IMR-90 (cell line): ENCODE results near the gene NAT14. TPM values are rescaled to one million over a fixed set of nuclear protein-coding genes. Genes with fewer than 3 reads are reported as not detected.

Source experiments
- ATAC-seq: fragments of 200-7000 bp; cut with Tn5 transposase; 2 replicates; pipeline ENCODE4 v1.9.1; 2020; ENCODE audit warnings: low read depth, mild to moderate bottlenecking, moderate library complexity
- BruUV-seq: library from RNA; stranded (reverse); fragments of 400-500 nt; replicated peaks from 2 replicates; lab custom pipeline; 2021; lab: Mats Ljungman, UMichigan
- CTCF ChIA-PET: fragments of 300-600 bp; formaldehyde crosslinking; extraction: SDS; loops from one replicate; lab custom pipeline; 2021; ENCODE audit warnings: antibody characterized with exemption; lab: Yijun Ruan, JAX
- POLR2A ChIA-PET: fragments of 300-600 bp; sonication (Branson Sonifier 250); formaldehyde crosslinking; loops from one replicate; lab custom pipeline; 2022; ENCODE audit warnings: antibody characterized with exemption; ENCODE audit not compliant: unreplicated experiment; lab: Charles Lee
- DNase-seq: peaks from one replicate; pipeline ENCODE4 v3.0.0; 2013
- H2AFZ ChIP-seq: replicated peaks from 2 replicates; pipeline ENCODE3; 2013; ENCODE audit warnings: low read length, mild to moderate bottlenecking; ENCODE audit not compliant: poor library complexity
- H2AK5ac ChIP-seq: 2 replicates; pipeline ENCODE4 v1.6.1; 2013; ENCODE audit warnings: low read depth, low read length, inconsistent platforms
- H2AK9ac ChIP-seq: replicated peaks from 2 replicates; pipeline ENCODE3; 2013; ENCODE audit warnings: mild to moderate bottlenecking, low read depth, low read length, moderate library complexity; ENCODE audit not compliant: poor library complexity
- H2BK120ac ChIP-seq: 2 replicates; pipeline ENCODE4 v1.6.1; 2013; ENCODE audit warnings: low read depth, low read length, inconsistent platforms
- H2BK15ac ChIP-seq: 3 replicates; pipeline ENCODE4 v1.6.1; 2013; ENCODE audit warnings: low read depth, low read length, inconsistent platforms
- H2BK20ac ChIP-seq: 2 replicates; pipeline ENCODE4 v1.6.1; 2013; ENCODE audit warnings: low read depth, mild to moderate bottlenecking, inconsistent platforms, low read length, moderate library complexity
- H2BK5ac ChIP-seq: 2 replicates; pipeline ENCODE4 v1.6.1; 2013; ENCODE audit warnings: mild to moderate bottlenecking, low read depth, low read length, inconsistent platforms; ENCODE audit not compliant: poor library complexity, severe bottlenecking
- H3K14ac ChIP-seq: replicated peaks from 2 replicates; pipeline ENCODE4 v1.6.1; 2013; ENCODE audit warnings: low read depth, low read length, inconsistent platforms
- H3K18ac ChIP-seq: 2 replicates; pipeline ENCODE4 v1.6.1; 2013; ENCODE audit warnings: low read depth, low read length, control low read depth
- H3K23ac ChIP-seq: 2 replicates; pipeline ENCODE4 v1.6.1; 2013; ENCODE audit warnings: low read depth, low read length, inconsistent platforms
- H3K27ac ChIP-seq: 2 replicates; pipeline ENCODE4 v1.5.1; 2013; ENCODE audit warnings: mild to moderate bottlenecking, control low read depth, low read length; ENCODE audit not compliant: insufficient read depth
- H3K27me3 ChIP-seq: 2 replicates; pipeline ENCODE4 v1.6.1; 2013; ENCODE audit warnings: low read length; ENCODE audit not compliant: control insufficient read depth, insufficient read depth
- H3K36me3 ChIP-seq: 2 replicates; pipeline ENCODE4 v1.6.1; 2013; ENCODE audit warnings: low read length, mixed read lengths; ENCODE audit not compliant: control insufficient read depth, insufficient read depth
- H3K4ac ChIP-seq: 2 replicates; pipeline ENCODE4 v1.6.1; 2013; ENCODE audit warnings: low read depth, low read length, inconsistent platforms
- H3K4me1 ChIP-seq: 2 replicates; pipeline ENCODE4 v1.6.1; 2013; ENCODE audit warnings: low read length, mixed read lengths; ENCODE audit not compliant: control insufficient read depth, insufficient read depth
- H3K4me2 ChIP-seq: 2 replicates; pipeline ENCODE4 v1.6.1; 2013; ENCODE audit warnings: low read depth, mild to moderate bottlenecking, control low read depth, low read length, moderate library complexity
- H3K4me3 ChIP-seq: 2 replicates; pipeline ENCODE4 v1.5.1; 2013; ENCODE audit warnings: low read depth, mild to moderate bottlenecking, control low read depth, low read length, moderate library complexity; ENCODE audit not compliant: insufficient read depth
- H3K56ac ChIP-seq: 2 replicates; pipeline ENCODE4 v1.6.1; 2013; ENCODE audit warnings: low read length, inconsistent platforms; ENCODE audit not compliant: insufficient read depth; ENCODE audit errors: extremely low read depth
- H3K79me1 ChIP-seq, 2 experiments: 2 replicates each; pipeline ENCODE4 v1.6.1; 2013; ENCODE audit warnings: low read length in 2 of 2, inconsistent platforms in 1 of 2, low read depth in 1 of 2
- H3K9ac ChIP-seq: 2 replicates; pipeline ENCODE4 v1.6.1; 2013; ENCODE audit warnings: low read depth, low read length, control low read depth
- H3K9me1 ChIP-seq: 2 replicates; pipeline ENCODE4 v1.6.1; 2013; ENCODE audit warnings: low read length, inconsistent platforms; ENCODE audit not compliant: insufficient read depth
- H3K9me3 ChIP-seq: 2 replicates; pipeline ENCODE4 v1.6.1; 2013; ENCODE audit warnings: low read length; ENCODE audit not compliant: control insufficient read depth, insufficient read depth
- H4K20me1 ChIP-seq: 2 replicates; pipeline ENCODE4 v1.6.1; 2013; ENCODE audit warnings: low read length, inconsistent platforms; ENCODE audit not compliant: insufficient read depth
- H4K5ac ChIP-seq: 2 replicates; pipeline ENCODE4 v1.6.1; 2013; ENCODE audit warnings: mild to moderate bottlenecking, low read depth, low read length, control low read depth
- H4K8ac ChIP-seq, 2 experiments: 2 replicates each; pipeline ENCODE4 v1.6.1; 2013; ENCODE audit warnings: low read depth in 2 of 2, low read length in 2 of 2, control low read depth in 1 of 2, inconsistent platforms in 1 of 2
- H4K91ac ChIP-seq: 2 replicates; pipeline ENCODE4 v1.6.1; 2013; ENCODE audit warnings: low read depth, low read length, inconsistent platforms; ENCODE audit not compliant: insufficient read depth
- CEBPB ChIP-seq: IDR thresholded peaks from 2 replicates; pipeline ENCODE4 v1.6.1; 2012; ENCODE audit warnings: low read depth, low read length, improper control_type of control experiment
- CTCF ChIP-seq: conservative IDR thresholded peaks from 2 replicates; pipeline ENCODE4 v1.5.1; 2012; ENCODE audit warnings: mild to moderate bottlenecking, low read depth, low read length, improper control_type of control experiment
- RAD21 ChIP-seq: IDR thresholded peaks from 2 replicates; pipeline ENCODE4 v1.6.1; 2012; ENCODE audit warnings: low read length, improper control_type of control experiment
- SMC3 ChIP-seq: fragments of 150-350 bp; IDR thresholded peaks from 2 replicates; pipeline ENCODE4 v1.6.1; 2016; ENCODE audit warnings: low read depth, mild to moderate bottlenecking, antibody characterized with exemption, low read length, moderate library complexity
- WGBS, 2 experiments: methylation state at CpG; one replicate each; pipeline versions ENCODE4 v1.1.5 to v1.1.7; 2013; ENCODE audit warnings: missing lambda C conversion rate in 2 of 2; ENCODE audit not compliant: insufficient read length in 1 of 2; ENCODE audit errors: extremely low coverage in 2 of 2; 5-methylcytosine and 5-hydroxymethylcytosine counted together
- dilution Hi-C: fragments of 300-500 bp; cut with HindIII; formaldehyde crosslinking; loops from one replicate; pipeline ENCODE4 v1.14.3; 2018; ENCODE audit warnings: low sequenced_read_pairs; ENCODE audit not compliant: unreplicated experiment
- in situ Hi-C: fragments of 300-500 bp; cut with MboI; formaldehyde crosslinking; loops from 3 replicates; pipeline ENCODE4 v1.14.3; 2019; ENCODE audit warnings: low sequenced_read_pairs, inconsistent platforms, mixed read lengths
- intact Hi-C: fragments of 100-400 bp; cut with micrococcal nuclease; formaldehyde crosslinking; loops from 2 replicates; pipeline ENCODE4 v1.10.0; 2022
- polyA plus RNA-seq, 3 experiments: library from polyadenylated mRNA; depleted of rRNA; stranded (reverse); fragments of >200 nt; gene quantifications; 2 replicates each; pipeline ENCODE4 v1.2.3, GENCODE V29; 2012; ENCODE audit warnings: low replicate concordance in 1 of 3
- total RNA-seq: library from RNA; depleted of rRNA; stranded (reverse); fragments of >200 nt; gene quantifications from 2 replicates; pipeline ENCODE4 v1.2.3, GENCODE V29; 2012

NAT14 gene
- total and polyA plus RNA-seq, 2 of the 4 experiments (the other 2 are of a cell fraction) = 4.3 to 41.2 TPM

DNA sequence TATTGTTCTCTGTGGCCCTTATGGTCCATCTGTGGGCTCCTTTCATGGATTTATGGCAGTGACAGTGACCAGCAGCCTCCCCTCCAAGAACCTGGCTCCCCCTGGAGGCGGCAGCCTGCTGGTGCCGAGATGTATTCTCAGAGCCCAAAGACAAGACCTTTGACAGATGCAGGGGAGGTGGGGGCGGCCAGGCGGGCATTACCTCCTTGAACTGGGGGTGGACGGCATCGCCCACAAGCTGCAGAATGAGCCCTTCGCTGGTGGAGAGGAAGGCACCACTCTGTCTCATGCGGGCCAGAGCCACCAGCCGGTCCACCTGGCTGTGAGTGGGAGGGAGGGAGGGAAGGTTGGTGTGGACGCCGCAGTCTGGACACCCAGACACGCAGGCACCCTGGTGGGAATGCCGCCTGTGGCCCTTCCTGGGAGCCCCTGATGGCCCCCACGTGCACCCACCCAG lies 30.2 kb upstream of the NAT14 start:
- ChIA-PET POLR2A (no interaction called here), CTCF (no interaction called here)
- no peak overlapping the region for H4K5ac ChIP-seq
- dilution Hi-C loops (no loop called here), in situ Hi-C loops (no loop called here), intact Hi-C loops (no loop called here)
- H2AK5ac ChIP-seq = no peak overlapping the region
- peaks cover 0 to 14% of the 10 kb centered on the region in 2 experiments; a peak in 1 of 4 replicates for H3K79me1 ChIP-seq
- no peak overlapping the region for H3K4me2 ChIP-seq
- no peak overlapping the region for H3K23ac ChIP-seq
- H3K27ac ChIP-seq = no peak overlapping the region
- DNase-seq = peak; percentile 22
- no peaks in the 10 kb centered on the region; the same call in 1 of the 2 replicates for H3K36me3 ChIP-seq
- peaks cover 2% of the 10 kb centered on the region; the same call in 1 of the 2 replicates for H3K9me1 ChIP-seq
- H2BK5ac ChIP-seq = no peak overlapping the region
- peaks cover 24% of the 10 kb centered on the region for H4K20me1 ChIP-seq
- no peak overlapping the region for H3K18ac ChIP-seq
- no peak overlapping the region for H4K91ac ChIP-seq
- no peak overlapping the region for H2AFZ ChIP-seq
- no peak overlapping the region for H3K14ac ChIP-seq
- WGBS, 2 experiments = 54% methylated on average over 4 of the region's 14 CpGs; no CpG with 5 or more reads in 1 of the 2 experiments
- peaks cover 4% of the 10 kb centered on the region; the same call in 1 of the 2 replicates for H3K4me1 ChIP-seq
- ATAC-seq = peak; percentile 55
- peaks cover 21% of the 10 kb centered on the region for H3K27me3 ChIP-seq
- BruUV-seq = no TSS peak
- H3K9ac ChIP-seq = no peak overlapping the region
- H3K4ac ChIP-seq = no peak overlapping the region
- H3K4me3 ChIP-seq = no peak overlapping the region
- H2BK120ac ChIP-seq = no peak overlapping the region
- H3K56ac ChIP-seq = no peak overlapping the region
- no peaks in the 10 kb centered on the region for H3K9me3 ChIP-seq
- H2BK15ac ChIP-seq = no peak overlapping the region
- no peak for TF ChIP-seq CEBPB
- peak; percentile 68 for TF ChIP-seq CTCF
- peak; percentile 57 for TF ChIP-seq RAD21
- peak; percentile 60 for TF ChIP-seq SMC3
- H2AK9ac ChIP-seq = no peak overlapping the region
- H4K8ac ChIP-seq = no peak overlapping the region
- H2BK20ac ChIP-seq = no peak overlapping the region
